A549 (cell line): ENCODE data around the gene REEP5. TPM values are rescaled to one million over a fixed set of nuclear protein-coding genes. Genes with fewer than 3 reads are reported as not detected.

Experiments
- ATAC-seq, 2 experiments: fragments of 200-7000 bp in 1 of 2; fragments of >200 bp in 1 of 2; cut with Nextera tagmentation in 1 of 2; cut with Tn5 transposase in 1 of 2; 3 replicates each; pipeline versions ENCODE4 v1.8.0 to v1.9.1; 2018 to 2020; ENCODE audit warnings: mild to moderate bottlenecking in 1 of 2, moderate library complexity in 1 of 2
- CTCF ChIA-PET: fragments of 300-600 bp; sonication (Branson Sonifier 250); formaldehyde crosslinking; extraction: SDS; loops from one replicate; lab custom pipeline; 2021; ENCODE audit warnings: antibody characterized with exemption, inconsistent platforms; lab: Yijun Ruan, JAX
- POLR2A ChIA-PET: fragments of 350-600 bp; formaldehyde crosslinking; extraction: SDS; loops from one replicate; lab custom pipeline; 2021; ENCODE audit warnings: antibody characterized with exemption, inconsistent platforms; lab: Yijun Ruan, JAX
- DNase-seq, 2 experiments: peaks; one replicate each; pipeline versions ENCODE4 v3.0.0 to v3.0.0-alpha.2; 2011 to 2016; ENCODE audit warnings: low read depth in 1 of 2, low spot score in 1 of 2
- FAIRE-seq: peaks from 2 replicates; lab custom pipeline; 2011; peaks lifted over from hg19 to GRCh38; lab: Jason Lieb, UNC
- H3K27ac ChIP-seq, 2 experiments: fragments of >200 bp; sonication (Bioruptor Twin); formaldehyde crosslinking; 3 replicates each; pipeline ENCODE4 v1.5.1; 2016 to 2017
- H3K4me1 ChIP-seq: fragments of >200 bp; sonication (Bioruptor Twin); formaldehyde crosslinking; 3 replicates; pipeline ENCODE4 v1.6.1; 2016
- H3K4me2 ChIP-seq: fragments of >200 bp; sonication (Bioruptor Twin); formaldehyde crosslinking; 3 replicates; pipeline ENCODE4 v1.6.1; 2016
- H3K4me3 ChIP-seq: fragments of >200 bp; sonication (Bioruptor Twin); formaldehyde crosslinking; 3 replicates; pipeline ENCODE4 v1.5.1; 2016
- H3K9me3 ChIP-seq: fragments of >200 bp; sonication (Bioruptor Twin); formaldehyde crosslinking; 3 replicates; pipeline ENCODE4 v1.6.1; 2016
- BCL3 ChIP-seq: fragments of >200 bp; sonication (Bioruptor Twin); formaldehyde crosslinking; IDR thresholded peaks from 3 replicates; pipeline ENCODE4 v1.6.1; 2016
- CBX2 ChIP-seq: fragments of 200-600 bp; sonication (generic); IDR thresholded peaks from 2 replicates; pipeline ENCODE4 v1.6.1; 2016; ENCODE audit warnings: low read depth, mild to moderate bottlenecking, borderline replicate concordance
- CBX8 ChIP-seq: fragments of 200-600 bp; sonication (generic); IDR thresholded peaks from 2 replicates; pipeline ENCODE4 v1.6.1; 2016
- CEBPB ChIP-seq, 2 experiments: fragments of >200 bp in 1 of 2; sonication (Bioruptor Twin) in 1 of 2; formaldehyde crosslinking in 1 of 2; IDR thresholded peaks; 2 replicates each; pipeline ENCODE4 v1.6.1; 2012 to 2016
- CTCF ChIP-seq: fragments of >200 bp; sonication (Bioruptor Twin); formaldehyde crosslinking; IDR thresholded peaks from 3 replicates; pipeline ENCODE4 v1.5.1; 2016
- EHF ChIP-seq: fragments of 250-450 bp; sonication (Bioruptor Pico); IDR thresholded peaks from 2 replicates; pipeline ENCODE4 v1.5.0; 2020; ENCODE audit warnings: mild to moderate bottlenecking
- EHMT2 ChIP-seq: fragments of 200-600 bp; sonication (generic); IDR thresholded peaks from 2 replicates; pipeline ENCODE4 v1.6.1; 2016; ENCODE audit warnings: antibody characterized with exemption, low read depth, mild to moderate bottlenecking, moderate library complexity
- ESRRA ChIP-seq: fragments of 150-350 bp; IDR thresholded peaks from 2 replicates; pipeline ENCODE4 v1.6.1; 2014; ENCODE audit warnings: mild to moderate bottlenecking, low read length, borderline replicate concordance
- FOSB ChIP-seq: fragments of 250-450 bp; sonication (Bioruptor Pico); IDR thresholded peaks from 2 replicates; pipeline ENCODE4 v1.5.0; 2020; ENCODE audit warnings: mild to moderate bottlenecking, moderate library complexity
- FOXS1 ChIP-seq: fragments of 250-450 bp; sonication (Bioruptor Pico); IDR thresholded peaks from 2 replicates; pipeline ENCODE4 v1.5.0; 2020; ENCODE audit warnings: mild to moderate bottlenecking, moderate library complexity
- HES2 ChIP-seq: fragments of >200 bp; sonication (Bioruptor Twin); formaldehyde crosslinking; IDR thresholded peaks from 2 replicates; pipeline ENCODE4 v1.6.1; 2016
- HOXA7 ChIP-seq: fragments of 250-450 bp; sonication (Bioruptor Pico); IDR thresholded peaks from 2 replicates; pipeline ENCODE4 v1.5.0; 2020; ENCODE audit warnings: mild to moderate bottlenecking, moderate library complexity
- MAFK ChIP-seq: fragments of 450-650 bp; IDR thresholded peaks from 2 replicates; pipeline ENCODE4 v1.6.1; 2014; ENCODE audit not compliant: partially characterized antibody
- NPAS2 ChIP-seq: fragments of 250-450 bp; sonication (Bioruptor Pico); IDR thresholded peaks from 2 replicates; pipeline ENCODE4 v1.8.0; 2022; ENCODE audit warnings: mild to moderate bottlenecking, moderate library complexity, borderline replicate concordance
- NR3C1 ChIP-seq: fragments of >200 bp; sonication (Bioruptor Twin); formaldehyde crosslinking; IDR thresholded peaks from 3 replicates; pipeline ENCODE4 v1.6.1; 2017
- RAD21 ChIP-seq, 2 experiments: fragments of >200 bp in 1 of 2; sonication (Bioruptor Twin) in 1 of 2; formaldehyde crosslinking in 1 of 2; IDR thresholded peaks in 1 of 2; conservative IDR thresholded peaks in 1 of 2; 2 replicates in 1 of 2; 3 replicates in 1 of 2; pipeline ENCODE4 v1.6.1; 2012 to 2018; ENCODE audit warnings: inconsistent platforms in 1 of 2
- RNF2 ChIP-seq: fragments of 200-600 bp; sonication (generic); IDR thresholded peaks from 2 replicates; pipeline ENCODE4 v1.6.1; 2016; ENCODE audit warnings: low read depth, mild to moderate bottlenecking, antibody characterized with exemption, moderate library complexity, borderline replicate concordance
- SREBF2 ChIP-seq: fragments of 450-650 bp; IDR thresholded peaks from 2 replicates; pipeline ENCODE4 v1.6.1; 2014; ENCODE audit warnings: mild to moderate bottlenecking, moderate library complexity
- TP53 ChIP-seq: fragments of 250-450 bp; sonication (Bioruptor Pico); IDR thresholded peaks from 2 replicates; pipeline ENCODE4 v1.5.0; 2021; ENCODE audit warnings: mild to moderate bottlenecking, moderate library complexity
- ZFP36 ChIP-seq: fragments of 450-650 bp; IDR thresholded peaks from 2 replicates; pipeline ENCODE4 v1.6.1; 2014; ENCODE audit warnings: borderline replicate concordance; ENCODE audit not compliant: partially characterized antibody
- WGBS: methylation state at CpG from one replicate; pipeline ENCODE4 v1.1.6; 2017; ENCODE audit errors: missing lambda C conversion rate; 5-methylcytosine and 5-hydroxymethylcytosine counted together
- polyA plus RNA-seq, 4 experiments: library from polyadenylated mRNA; depleted of rRNA in 3 of 4; stranded (reverse); fragments of >200 nt; fragmentation: RNase III in 1 of 4; extraction: RNeasy Plus Mini Kit Qiagen cat#74134 plus additional on column Dnase treatment in 1 of 4; gene quantifications; 2 replicates in 3 of 4; 3 replicates in 1 of 4; pipeline ENCODE4 v1.2.3, GENCODE V29; 2011 to 2017

REEP5 gene
- polyA plus RNA-seq, 2 of the 4 experiments (the other 2 are of a cell fraction): 134 to 164 TPM

- CTCF ChIA-PET: interaction anchor here (1.2 to 2.7 kb wide), 2 partner anchors 11 to 15 kb away, joined by 5 to 8 read pairs; no protein-coding TSS in a partner anchor
- TF ChIP-seq EHMT2 (no peak), FOXS1 (CRISPR knock-in tag) (no peak), EHF (CRISPR knock-in tag) (no peak), NPAS2 (CRISPR knock-in tag) (no peak), ZFP36 (no peak), NR3C1 (no peak), ESRRA (no peak)
- TF ChIP-seq, all 56 proteins: peak for 0
- Histone ChIP-seq H3K4me1 (no peaks in the 10 kb centered on the region), H3K4me3 (no peak overlapping the region), H3K27ac (no peak overlapping the region), H3K4me2 (no peak overlapping the region), H3K9me3 (no peaks in the 10 kb centered on the region)
- DNase-seq: no peak
- FAIRE-seq: no peak
- ATAC-seq: no peak
- 82% methylated on average over 3 of the region's 3 CpGs for WGBS
- POLR2A ChIA-PET: no interaction called here
Measured at GRCh38 chr5:112885001-112885400, 37.0 kb downstream of the REEP5 start.

- 96% methylated on average over 2 of the region's 2 CpGs for WGBS
- H3K27ac ChIP-seq: no peak overlapping the region
- POLR2A ChIA-PET: no interaction called here
- no peaks in the 10 kb centered on the region for H3K9me3 ChIP-seq
- FAIRE-seq (no peak), DNase-seq (no peak), ATAC-seq (no peak)
- CTCF ChIA-PET: interaction anchor here (1.1 to 2.7 kb wide), 2 partner anchors 10 to 13 kb away, joined by 7 to 8 read pairs; no protein-coding TSS in a partner anchor
- no peak overlapping the region for H3K4me2 ChIP-seq
- no peak overlapping the region for H3K4me3 ChIP-seq
- no peak for TF ChIP-seq TP53
- TF ChIP-seq CTCF: no peak
- no peak for TF ChIP-seq HOXA7 (CRISPR knock-in tag)
- peaks cover 10% of the 10 kb centered on the region; the same call in 2 of the 3 replicates for H3K4me1 ChIP-seq
Measured at GRCh38 chr5:112883192-112883591, 38.8 kb downstream of the REEP5 start.

GRCh38 chr5:112880219-112880964 is 41.6 kb downstream of the REEP5 start:
- no peak for ATAC-seq
- WGBS: 87% methylated on average over 2 of the region's 2 CpGs
- no peak for DNase-seq
- TF ChIP-seq BCL3 (no peak), MAFK (no peak), HES2 (no peak), RNF2 (no peak), NR3C1 (no peak), RAD21 (conservative IDR thresholded peaks at IDR 0.05 in 1 of 2, IDR thresholded peaks at IDR 0.05 in 1 of 2) (no peak), EHF (CRISPR knock-in tag) (no peak), FOSB (no peak), CEBPB (IDR thresholded peaks at IDR 0.05) (no peak), CBX8 (no peak), SREBF2 (no peak), CBX2 (no peak)
- H3K9me3 ChIP-seq: no peaks in the 10 kb centered on the region
- no peak overlapping the region for H3K4me2 ChIP-seq
- FAIRE-seq: no peak
- H3K4me1 ChIP-seq: peaks cover 12% of the 10 kb centered on the region; the same call in 2 of the 3 replicates
- H3K4me3 ChIP-seq: no peak overlapping the region
- no peak overlapping the region for H3K27ac ChIP-seq
- CTCF ChIA-PET: interaction anchor here (0.7 to 2.6 kb wide), 3 partner anchors 10 to 43 kb away, joined by 3 to 7 read pairs (median 4); partner anchors contain the start of gene REEP5
- POLR2A ChIA-PET: no interaction called here
